DOHH2 (cell line): ENCODE measurements around the gene FMNL2.

Experiments used
- H3F3A ChIP-seq: fragments of 200-600 bp; sonication (generic), shearing (Covaris generic); 2 replicates; pipeline ENCODE4 v1.6.0; 2016; ENCODE audit warnings: antibody characterized with exemption, mild to moderate bottlenecking; ENCODE audit not compliant: control insufficient read depth, insufficient read depth
- H3K27ac ChIP-seq: fragments of 200-600 bp; sonication (generic); 2 replicates; pipeline ENCODE4 v1.5.1; 2014; ENCODE audit warnings: low read depth, mild to moderate bottlenecking, low read length, moderate library complexity
- H3K27me3 ChIP-seq: fragments of 200-600 bp; sonication (generic); 2 replicates; pipeline ENCODE4 v1.6.1; 2014; ENCODE audit warnings: mild to moderate bottlenecking, low read length, mixed read lengths; ENCODE audit not compliant: control insufficient read depth
- H3K36me3 ChIP-seq: fragments of 200-600 bp; sonication (generic); 2 replicates; pipeline ENCODE4 v1.6.1; 2014; ENCODE audit warnings: mild to moderate bottlenecking, low read length, moderate library complexity, mixed read lengths; ENCODE audit not compliant: control insufficient read depth
- H3K4me1 ChIP-seq: fragments of 200-600 bp; sonication (generic); 2 replicates; pipeline ENCODE4 v1.6.1; 2014; ENCODE audit warnings: mild to moderate bottlenecking, low read length, mixed read lengths; ENCODE audit not compliant: control insufficient read depth
- H3K4me2 ChIP-seq: fragments of 200-600 bp; sonication (generic); 2 replicates; pipeline ENCODE4 v1.6.0; 2014; ENCODE audit warnings: mild to moderate bottlenecking, low read length, moderate library complexity
- H3K4me3 ChIP-seq: fragments of 200-600 bp; sonication (generic); 2 replicates; pipeline ENCODE4 v1.5.1; 2014; ENCODE audit warnings: mild to moderate bottlenecking, low read length, mixed read lengths
- H3K79me2 ChIP-seq: fragments of 200-600 bp; sonication (generic); 2 replicates; pipeline ENCODE4 v1.6.1; 2014; ENCODE audit warnings: mild to moderate bottlenecking, low read length, mixed read lengths; ENCODE audit not compliant: control insufficient read depth
- H3K9me2 ChIP-seq: fragments of 200-600 bp; sonication (generic); replicated peaks from 2 replicates; pipeline ENCODE4 v1.6.1; 2014; ENCODE audit warnings: mild to moderate bottlenecking, low read length, mixed read lengths; ENCODE audit not compliant: control insufficient read depth
- H3K9me3 ChIP-seq: fragments of 200-600 bp; sonication (generic); 2 replicates; pipeline ENCODE4 v1.6.1; 2014; ENCODE audit warnings: antibody characterized with exemption, low read length, mixed read lengths; ENCODE audit not compliant: control insufficient read depth, insufficient read depth
- H4K20me1 ChIP-seq: fragments of 200-600 bp; sonication (generic); 2 replicates; pipeline ENCODE4 v1.6.0; 2014; ENCODE audit warnings: low read depth, mild to moderate bottlenecking, antibody characterized with exemption, low read length, moderate library complexity; ENCODE audit not compliant: control insufficient read depth, insufficient read depth
- EZH2phosphoT487 ChIP-seq: fragments of 200-600 bp; sonication (generic); IDR thresholded peaks from 2 replicates; pipeline ENCODE4 v1.6.1; 2017; ENCODE audit warnings: borderline replicate concordance, mild to moderate bottlenecking, antibody characterized with exemption, low read length, moderate library complexity, mixed read lengths
- TF ChIP-seq, protein P1 (sequence below): fragments of 200-600 bp; sonication (generic); IDR thresholded peaks from one replicate; pipeline ENCODE4 v1.5.1; 2014; ENCODE audit warnings: antibody characterized with exemption, mild to moderate bottlenecking, low read depth, low read length; ENCODE audit not compliant: poor library complexity, severe bottlenecking

The FMNL2 gene

DNA sequence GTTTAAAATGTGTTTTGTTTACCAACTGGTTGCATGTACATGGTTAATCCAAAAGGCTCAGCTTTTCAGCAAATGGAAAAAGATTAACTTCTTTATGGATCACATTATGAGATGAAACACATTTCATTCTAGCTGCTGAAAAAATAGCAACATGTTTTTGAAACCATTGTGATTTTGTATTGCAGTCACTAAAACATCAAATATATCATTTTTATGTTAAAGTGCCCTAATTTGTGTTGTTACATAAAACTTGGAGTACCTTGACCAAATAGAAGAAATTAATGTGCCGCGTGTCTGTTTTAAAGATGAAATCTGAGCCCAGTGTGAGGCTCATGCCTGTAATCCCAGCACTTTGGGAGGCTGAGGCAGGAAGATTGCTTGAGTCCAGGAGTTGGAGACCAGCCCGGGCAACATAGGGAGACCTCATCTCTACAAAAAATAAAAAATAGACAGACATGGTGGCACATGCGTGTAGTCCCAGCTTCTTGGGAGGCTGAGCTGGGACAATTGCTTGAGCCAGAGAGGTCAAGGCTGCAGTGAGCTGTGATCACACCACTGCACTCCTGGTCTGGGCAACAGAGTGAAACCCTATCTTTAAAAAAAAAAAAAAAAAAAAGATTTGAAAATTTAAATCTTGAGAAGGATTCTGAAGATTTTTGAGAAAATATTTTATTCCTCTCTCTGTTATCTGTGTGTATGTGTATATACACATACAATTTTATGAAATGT is 96.6 kb downstream of the FMNL2 start:
- Histone ChIP-seq H3K36me3 (no peaks in the 10 kb centered on the region), H3K27me3 (no peaks in the 10 kb centered on the region), H3K4me3 (no peak overlapping the region), H3K4me2 (no peak overlapping the region), H3K9me2 (no peaks in the 10 kb centered on the region), H3K9me3 (no peaks in the 10 kb centered on the region), H3F3A (no peaks in the 10 kb centered on the region), H3K27ac (no peak overlapping the region), H3K79me2 (no peaks in the 10 kb centered on the region), H3K4me1 (no peaks in the 10 kb centered on the region), H4K20me1 (no peaks in the 10 kb centered on the region)
- no peak for TF ChIP-seq EZH2phosphoT487
- TF ChIP-seq, protein P1, sequence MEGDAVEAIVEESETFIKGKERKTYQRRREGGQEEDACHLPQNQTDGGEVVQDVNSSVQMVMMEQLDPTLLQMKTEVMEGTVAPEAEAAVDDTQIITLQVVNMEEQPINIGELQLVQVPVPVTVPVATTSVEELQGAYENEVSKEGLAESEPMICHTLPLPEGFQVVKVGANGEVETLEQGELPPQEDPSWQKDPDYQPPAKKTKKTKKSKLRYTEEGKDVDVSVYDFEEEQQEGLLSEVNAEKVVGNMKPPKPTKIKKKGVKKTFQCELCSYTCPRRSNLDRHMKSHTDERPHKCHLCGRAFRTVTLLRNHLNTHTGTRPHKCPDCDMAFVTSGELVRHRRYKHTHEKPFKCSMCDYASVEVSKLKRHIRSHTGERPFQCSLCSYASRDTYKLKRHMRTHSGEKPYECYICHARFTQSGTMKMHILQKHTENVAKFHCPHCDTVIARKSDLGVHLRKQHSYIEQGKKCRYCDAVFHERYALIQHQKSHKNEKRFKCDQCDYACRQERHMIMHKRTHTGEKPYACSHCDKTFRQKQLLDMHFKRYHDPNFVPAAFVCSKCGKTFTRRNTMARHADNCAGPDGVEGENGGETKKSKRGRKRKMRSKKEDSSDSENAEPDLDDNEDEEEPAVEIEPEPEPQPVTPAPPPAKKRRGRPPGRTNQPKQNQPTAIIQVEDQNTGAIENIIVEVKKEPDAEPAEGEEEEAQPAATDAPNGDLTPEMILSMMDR = no peak

DNA sequence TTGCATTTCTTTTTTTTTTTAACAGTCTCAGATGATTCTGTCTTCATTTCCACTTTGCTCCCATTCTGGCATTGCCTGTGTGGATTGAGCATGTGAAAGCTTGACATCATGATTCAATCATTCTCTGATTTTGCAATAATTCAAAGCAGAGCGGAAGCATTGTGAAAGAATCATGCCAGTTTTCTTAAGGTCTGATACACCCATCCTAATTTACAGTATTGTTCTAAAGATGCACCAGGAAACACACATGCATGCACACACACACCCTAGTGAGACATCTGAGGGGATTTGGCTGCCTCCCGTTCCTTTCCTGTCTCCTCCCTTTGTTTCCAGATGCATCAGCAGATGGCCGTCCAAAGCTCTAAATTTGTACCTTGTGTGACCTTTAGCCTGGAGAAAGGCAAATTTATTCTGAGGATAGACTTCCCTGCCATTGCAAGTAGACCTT is 97.3 kb downstream of the FMNL2 start:
- Histone ChIP-seq H3K27me3 (no peaks in the 10 kb centered on the region), H3K36me3 (no peaks in the 10 kb centered on the region), H3K4me2 (no peak overlapping the region), H3K9me2 (no peaks in the 10 kb centered on the region), H3F3A (no peaks in the 10 kb centered on the region), H3K27ac (no peak overlapping the region), H3K4me3 (no peak overlapping the region), H4K20me1 (no peaks in the 10 kb centered on the region), H3K79me2 (no peaks in the 10 kb centered on the region), H3K4me1 (no peaks in the 10 kb centered on the region), H3K9me3 (no peaks in the 10 kb centered on the region)
- TF ChIP-seq EZH2phosphoT487 = no peak
- TF ChIP-seq, protein P1 = no peak

DNA sequence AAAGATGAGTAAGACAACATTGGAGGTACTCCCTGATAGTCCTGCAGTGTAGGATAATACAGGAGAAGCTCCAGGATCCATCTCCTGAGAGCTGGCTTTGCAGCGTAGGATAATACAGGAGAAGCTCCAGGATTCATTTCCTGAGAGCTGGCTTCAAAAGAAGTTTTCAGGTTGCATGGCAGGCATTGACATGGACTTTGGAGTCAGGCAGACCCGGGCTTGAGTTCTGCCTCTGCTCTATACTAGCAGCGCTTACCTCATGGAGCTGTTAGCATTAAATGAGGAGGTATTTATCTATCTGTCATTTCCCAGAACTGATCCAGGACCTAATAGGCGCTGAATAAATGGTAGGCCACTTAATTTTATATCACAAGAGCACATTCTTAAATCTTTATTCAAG is 97.8 kb downstream of the FMNL2 start:
- Histone ChIP-seq H3K79me2 (no peaks in the 10 kb centered on the region), H3K27ac (no peak overlapping the region), H3K4me2 (no peak overlapping the region), H3K9me3 (no peaks in the 10 kb centered on the region), H3K4me3 (no peak overlapping the region), H3F3A (no peaks in the 10 kb centered on the region), H3K4me1 (no peaks in the 10 kb centered on the region), H3K27me3 (no peaks in the 10 kb centered on the region), H3K9me2 (no peaks in the 10 kb centered on the region), H3K36me3 (no peaks in the 10 kb centered on the region), H4K20me1 (no peaks in the 10 kb centered on the region)
- TF ChIP-seq, protein P1 = no peak
- TF ChIP-seq EZH2phosphoT487 = no peak
